ENCODE data around the gene OR9I1. TPM values are rescaled to one million over a fixed set of nuclear protein-coding genes. Genes with fewer than 3 reads are reported as not detected.

OR9I1 gene
- total RNA-seq, 1 experiment from 2014 or later, result not detected

DNA sequence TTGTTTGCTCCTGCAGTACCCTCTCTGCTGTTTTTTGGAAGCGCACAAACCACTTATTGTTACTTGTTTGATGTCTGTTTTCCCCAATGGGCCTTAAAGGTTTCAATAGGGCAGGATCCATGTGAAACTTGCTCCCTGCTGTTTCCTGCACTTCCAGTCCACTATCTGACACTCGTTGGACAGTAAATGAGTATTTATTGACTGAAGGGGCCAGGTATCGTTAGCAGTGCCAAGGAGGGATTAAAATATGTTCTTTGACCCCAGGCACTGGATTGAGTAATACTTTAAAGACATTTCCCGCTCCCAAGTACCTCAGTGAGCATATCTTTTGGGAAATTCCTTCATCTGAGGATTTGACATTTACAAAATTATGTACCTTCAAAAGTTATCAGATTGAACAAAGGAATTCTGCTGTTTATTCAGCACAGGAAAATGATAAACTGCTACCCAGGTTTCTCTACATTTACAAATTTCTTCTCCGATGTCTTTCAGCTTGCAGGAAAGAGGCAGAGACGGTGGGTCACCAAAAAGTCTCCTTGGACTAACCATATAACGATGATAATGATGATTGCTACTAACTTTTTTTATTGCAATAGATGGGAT lies 40.3 kb upstream of the OR9I1 start:
- ATAC-seq, result no peak
- H3K9me3 Mint-ChIP-seq, result peaks cover 1% of the 10 kb centered on the region; the same call in 1 of the 2 replicates
- no peak overlapping the region for H3K4me3 Mint-ChIP-seq
- POLR2A ChIA-PET, result no interaction called here
- TF ChIP-seq, protein P1, sequence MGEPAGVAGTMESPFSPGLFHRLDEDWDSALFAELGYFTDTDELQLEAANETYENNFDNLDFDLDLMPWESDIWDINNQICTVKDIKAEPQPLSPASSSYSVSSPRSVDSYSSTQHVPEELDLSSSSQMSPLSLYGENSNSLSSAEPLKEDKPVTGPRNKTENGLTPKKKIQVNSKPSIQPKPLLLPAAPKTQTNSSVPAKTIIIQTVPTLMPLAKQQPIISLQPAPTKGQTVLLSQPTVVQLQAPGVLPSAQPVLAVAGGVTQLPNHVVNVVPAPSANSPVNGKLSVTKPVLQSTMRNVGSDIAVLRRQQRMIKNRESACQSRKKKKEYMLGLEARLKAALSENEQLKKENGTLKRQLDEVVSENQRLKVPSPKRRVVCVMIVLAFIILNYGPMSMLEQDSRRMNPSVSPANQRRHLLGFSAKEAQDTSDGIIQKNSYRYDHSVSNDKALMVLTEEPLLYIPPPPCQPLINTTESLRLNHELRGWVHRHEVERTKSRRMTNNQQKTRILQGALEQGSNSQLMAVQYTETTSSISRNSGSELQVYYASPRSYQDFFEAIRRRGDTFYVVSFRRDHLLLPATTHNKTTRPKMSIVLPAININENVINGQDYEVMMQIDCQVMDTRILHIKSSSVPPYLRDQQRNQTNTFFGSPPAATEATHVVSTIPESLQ (CRISPR knock-in tag; IDR thresholded peaks at IDR 0.05), result no peak
- TF ChIP-seq GABPB1 (CRISPR knock-in tag; IDR thresholded peaks at IDR 0.05), result peak; percentile 56
- CTCF ChIA-PET, result no interaction called here
- H3K36me3 Mint-ChIP-seq, result no peaks in the 10 kb centered on the region
- H3K27ac Mint-ChIP-seq, result no peak overlapping the region
- DNase-seq (ENCODE audit: low spot score), result no peak
- H3K27me3 Mint-ChIP-seq (ENCODE audit: low read depth), result no peaks in the 10 kb centered on the region
- H3K4me1 Mint-ChIP-seq, result peaks cover 11% of the 10 kb centered on the region

DNA sequence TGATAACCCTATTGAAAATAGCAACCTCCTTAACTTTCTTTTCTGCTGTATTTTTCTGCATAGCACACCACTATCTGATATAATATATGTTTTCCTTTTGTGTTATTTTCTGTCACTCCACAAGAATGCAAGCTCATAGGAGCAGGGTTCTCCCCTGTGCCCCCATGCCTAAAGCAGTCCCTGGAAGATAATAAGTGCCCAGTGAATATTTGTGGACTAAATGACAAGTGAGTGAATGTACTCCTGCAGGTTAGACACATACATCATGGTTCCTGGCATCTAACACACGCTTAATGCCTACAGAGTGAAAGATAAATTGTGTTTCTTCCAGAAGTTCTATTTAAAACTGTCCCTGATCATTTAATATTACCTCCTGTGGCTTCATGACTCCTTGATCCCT lies 39.7 kb upstream of the OR9I1 start:
- POLR2A ChIA-PET, result no interaction called here
- Mint-ChIP-seq H3K27me3 (ENCODE audit: low read depth) (no peaks in the 10 kb centered on the region), H3K4me1 (peaks cover 11% of the 10 kb centered on the region), H3K9me3 (peaks cover 7% of the 10 kb centered on the region), H3K36me3 (no peaks in the 10 kb centered on the region), H3K27ac (no peak overlapping the region), H3K4me3 (no peak overlapping the region)
- no peak for ATAC-seq
- DNase-seq (ENCODE audit: low spot score), result no peak
- TF ChIP-seq ZNF396 (CRISPR knock-in tag; IDR thresholded peaks at IDR 0.05; ENCODE audit: borderline replicate concordance) (no peak), RORB (CRISPR knock-in tag; IDR thresholded peaks at IDR 0.05) (no peak), JAZF1 (CRISPR knock-in tag; IDR thresholded peaks at IDR 0.05) (no peak), TP53 (CRISPR knock-in tag; IDR thresholded peaks at IDR 0.05) (no peak), ETV6 (CRISPR knock-in tag; IDR thresholded peaks at IDR 0.05) (no peak), SMAD4 (CRISPR knock-in tag; IDR thresholded peaks at IDR 0.05) (no peak), SOX15 (CRISPR knock-in tag; IDR thresholded peaks at IDR 0.05) (no peak)
- TF ChIP-seq, protein P2, sequence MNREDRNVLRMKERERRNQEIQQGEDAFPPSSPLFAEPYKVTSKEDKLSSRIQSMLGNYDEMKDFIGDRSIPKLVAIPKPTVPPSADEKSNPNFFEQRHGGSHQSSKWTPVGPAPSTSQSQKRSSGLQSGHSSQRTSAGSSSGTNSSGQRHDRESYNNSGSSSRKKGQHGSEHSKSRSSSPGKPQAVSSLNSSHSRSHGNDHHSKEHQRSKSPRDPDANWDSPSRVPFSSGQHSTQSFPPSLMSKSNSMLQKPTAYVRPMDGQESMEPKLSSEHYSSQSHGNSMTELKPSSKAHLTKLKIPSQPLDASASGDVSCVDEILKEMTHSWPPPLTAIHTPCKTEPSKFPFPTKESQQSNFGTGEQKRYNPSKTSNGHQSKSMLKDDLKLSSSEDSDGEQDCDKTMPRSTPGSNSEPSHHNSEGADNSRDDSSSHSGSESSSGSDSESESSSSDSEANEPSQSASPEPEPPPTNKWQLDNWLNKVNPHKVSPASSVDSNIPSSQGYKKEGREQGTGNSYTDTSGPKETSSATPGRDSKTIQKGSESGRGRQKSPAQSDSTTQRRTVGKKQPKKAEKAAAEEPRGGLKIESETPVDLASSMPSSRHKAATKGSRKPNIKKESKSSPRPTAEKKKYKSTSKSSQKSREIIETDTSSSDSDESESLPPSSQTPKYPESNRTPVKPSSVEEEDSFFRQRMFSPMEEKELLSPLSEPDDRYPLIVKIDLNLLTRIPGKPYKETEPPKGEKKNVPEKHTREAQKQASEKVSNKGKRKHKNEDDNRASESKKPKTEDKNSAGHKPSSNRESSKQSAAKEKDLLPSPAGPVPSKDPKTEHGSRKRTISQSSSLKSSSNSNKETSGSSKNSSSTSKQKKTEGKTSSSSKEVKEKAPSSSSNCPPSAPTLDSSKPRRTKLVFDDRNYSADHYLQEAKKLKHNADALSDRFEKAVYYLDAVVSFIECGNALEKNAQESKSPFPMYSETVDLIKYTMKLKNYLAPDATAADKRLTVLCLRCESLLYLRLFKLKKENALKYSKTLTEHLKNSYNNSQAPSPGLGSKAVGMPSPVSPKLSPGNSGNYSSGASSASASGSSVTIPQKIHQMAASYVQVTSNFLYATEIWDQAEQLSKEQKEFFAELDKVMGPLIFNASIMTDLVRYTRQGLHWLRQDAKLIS (CRISPR knock-in tag; IDR thresholded peaks at IDR 0.05; ENCODE audit: borderline replicate concordance), result no peak
- CTCF ChIA-PET, result no interaction called here

DNA sequence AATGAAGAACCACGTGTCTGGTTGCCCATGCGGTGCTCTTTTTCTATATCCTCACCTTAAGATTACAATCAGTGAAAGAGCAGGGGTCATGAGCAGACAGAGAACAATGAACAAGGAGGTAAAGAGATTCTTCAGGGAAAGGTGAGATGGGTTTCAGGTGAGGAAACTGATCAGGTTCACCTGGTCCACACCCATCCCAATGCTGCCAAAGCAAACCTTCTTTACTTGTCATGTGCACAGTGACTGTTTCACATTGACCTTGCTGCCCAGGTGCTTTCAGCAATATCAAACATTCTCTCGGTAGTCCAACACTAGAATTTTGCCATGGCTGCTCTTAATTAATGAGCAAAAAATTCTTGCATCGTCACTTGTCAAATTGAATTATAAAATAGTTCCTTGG lies 39.1 kb upstream of the OR9I1 start:
- Mint-ChIP-seq H3K36me3 (no peaks in the 10 kb centered on the region), H3K27me3 (ENCODE audit: low read depth) (no peaks in the 10 kb centered on the region), H3K4me3 (no peak overlapping the region), H3K4me1 (peaks cover 11% of the 10 kb centered on the region), H3K9me3 (peaks cover 13% of the 10 kb centered on the region), H3K27ac (no peak overlapping the region)
- no peak for DNase-seq (ENCODE audit: low spot score)
- ChIA-PET CTCF (no interaction called here), POLR2A (no interaction called here)
- ATAC-seq, result no peak
- TF ChIP-seq ZNF121 (CRISPR knock-in tag; IDR thresholded peaks at IDR 0.05) (no peak), FOXP1 (CRISPR knock-in tag; IDR thresholded peaks at IDR 0.05; ENCODE audit: borderline replicate concordance) (no peak), NR3C1 (CRISPR knock-in tag; conservative IDR thresholded peaks at IDR 0.05; ENCODE audit: low read depth) (no peak), KAT7 (CRISPR knock-in tag; IDR thresholded peaks at IDR 0.05; ENCODE audit: borderline replicate concordance) (no peak), NR1H2 (CRISPR knock-in tag; IDR thresholded peaks at IDR 0.05) (no peak), ATF1 (CRISPR knock-in tag; IDR thresholded peaks at IDR 0.05) (no peak), ZNF219 (CRISPR knock-in tag; IDR thresholded peaks at IDR 0.05; ENCODE audit: borderline replicate concordance) (no peak), ZNF416 (CRISPR knock-in tag; IDR thresholded peaks at IDR 0.05) (no peak)
- TF ChIP-seq, protein P3, sequence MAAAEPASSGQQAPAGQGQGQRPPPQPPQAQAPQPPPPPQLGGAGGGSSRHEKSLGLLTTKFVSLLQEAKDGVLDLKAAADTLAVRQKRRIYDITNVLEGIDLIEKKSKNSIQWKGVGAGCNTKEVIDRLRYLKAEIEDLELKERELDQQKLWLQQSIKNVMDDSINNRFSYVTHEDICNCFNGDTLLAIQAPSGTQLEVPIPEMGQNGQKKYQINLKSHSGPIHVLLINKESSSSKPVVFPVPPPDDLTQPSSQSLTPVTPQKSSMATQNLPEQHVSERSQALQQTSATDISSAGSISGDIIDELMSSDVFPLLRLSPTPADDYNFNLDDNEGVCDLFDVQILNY (CRISPR knock-in tag; IDR thresholded peaks at IDR 0.05), result no peak

Measured in WTC11 (cell line).